Esophagus squamous epithelium (tissue), 5 donors: ENCODE results near the gene KCNK17. TPM values are rescaled to one million over a fixed set of nuclear protein-coding genes. Genes with fewer than 3 reads are reported as not detected.

ENCODE experiments used
- DNase-seq: peaks from one replicate; lab custom pipeline; 2025; lab: John Stamatoyannopoulos, UW
- H3K27ac ChIP-seq, 4 donors: fragments of 200-600 bp; sonication (generic); one replicate each; pipeline ENCODE4 v1.5.1; 2016 to 2019; ENCODE audit warnings: mild to moderate bottlenecking in 1 of 4
- H3K27me3 ChIP-seq, 4 donors: fragments of 200-600 bp; sonication (generic); 1 replicate in 3 of 4; 2 replicates in 1 of 4; pipeline versions ENCODE4 v1.5.1 to v1.6.0; 2017 to 2021; ENCODE audit warnings: antibody characterized with exemption in 1 of 4
- H3K36me3 ChIP-seq, 3 donors: fragments of 200-600 bp; sonication (generic); one replicate each; pipeline ENCODE4 v1.5.1; 2016 to 2019
- H3K4me1 ChIP-seq, 3 donors: fragments of 200-600 bp; sonication (generic); one replicate each; pipeline ENCODE4 v1.5.1; 2017 to 2019
- H3K4me3 ChIP-seq, 4 donors: fragments of 200-600 bp; sonication (generic); 1 replicate in 3 of 4; 2 replicates in 1 of 4; pipeline ENCODE4 v1.5.1; 2016 to 2019; ENCODE audit warnings: mild to moderate bottlenecking in 2 of 4, moderate library complexity in 1 of 4
- H3K9me3 ChIP-seq, 3 donors: fragments of 200-600 bp; sonication (generic); one replicate each; pipeline ENCODE4 v1.5.1; 2016 to 2019
- POLR2A ChIP-seq, 4 donors: fragments of 450-650 bp; IDR thresholded peaks; one replicate each; pipeline ENCODE4 v1.6.1; 2017; ENCODE audit warnings: antibody characterized with exemption in 4 of 4, mild to moderate bottlenecking in 4 of 4, moderate library complexity in 3 of 4
- WGBS, 2 donors: methylation state at CpG; one replicate each; pipeline ENCODE4 v1.1.5; 2018; 5-methylcytosine and 5-hydroxymethylcytosine counted together
- intact Hi-C: fragments of 100-400 bp; cut with DNase I; formaldehyde crosslinking; loops from one replicate; pipeline ENCODE4 v1.15.0; 2022
- total RNA-seq, 4 donors: library from RNA; depleted of rRNA; stranded (reverse); fragments of >200 nt; gene quantifications; one replicate each; pipeline ENCODE4 v1.1.0, GENCODE V29; 2016
- TF ChIP-seq, protein P1 (sequence below), 6 experiments: fragments of 450-650 bp in 4 of 6; fragments of 200-600 bp in 2 of 6; sonication (generic) in 2 of 6; IDR thresholded peaks; one replicate each; pipeline ENCODE4 v1.5.1; 2016 to 2019; ENCODE audit warnings: antibody characterized with exemption in 6 of 6, mild to moderate bottlenecking in 4 of 6, moderate library complexity in 4 of 6
- donor health status: DM: yes; HTN: yes; CAD: no.

Gene KCNK17
- total RNA-seq, 4 donors from 2014 or later, result 0.31 to 1.2 (median 1.1) TPM; not detected in 1

DNA sequence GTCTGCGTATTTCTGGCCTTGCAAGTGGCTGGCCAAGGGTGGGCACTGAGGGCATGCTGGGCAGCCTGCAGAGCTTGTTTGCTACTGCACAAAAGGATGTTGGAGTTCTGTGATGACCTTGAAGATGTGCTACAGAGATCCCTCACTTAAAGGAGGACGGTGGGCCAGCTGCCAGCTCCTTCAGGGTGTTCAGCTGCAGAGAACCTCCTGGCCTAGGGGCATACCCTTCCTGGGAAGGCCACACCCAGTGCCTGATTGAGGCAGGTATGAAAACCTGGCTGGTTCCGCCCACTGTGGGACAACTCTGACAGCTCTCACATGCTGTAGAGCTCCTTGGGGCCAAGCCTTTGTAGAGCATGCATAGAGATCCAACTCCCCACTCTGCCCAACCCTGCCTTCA, 3.0 kb upstream of the KCNK17 start:
- WGBS, 2 donors, result 67 to 84% methylated on average over 2 of the region's 3 CpGs
- DNase-seq, result no peak
- H3K27ac ChIP-seq, result no peak overlapping the region
- H3K27me3 ChIP-seq, result peaks cover 7 to 68% (median 18%) of the 10 kb centered on the region in 4 donors
- intact Hi-C loops, result loop anchor here (10.0 kb wide), 1 partner anchor 342 kb away; no protein-coding TSS in a partner anchor
- H3K4me3 ChIP-seq, result no peak overlapping the region
- H3K4me1 ChIP-seq, result peaks cover 12 to 21% (median 16%) of the 10 kb centered on the region in 3 donors
- TF ChIP-seq POLR2A (IDR thresholded peaks at IDR 0.05), result no peak
- no peaks in the 10 kb centered on the region for H3K9me3 ChIP-seq
- H3K36me3 ChIP-seq, result no peaks in the 10 kb centered on the region

DNA sequence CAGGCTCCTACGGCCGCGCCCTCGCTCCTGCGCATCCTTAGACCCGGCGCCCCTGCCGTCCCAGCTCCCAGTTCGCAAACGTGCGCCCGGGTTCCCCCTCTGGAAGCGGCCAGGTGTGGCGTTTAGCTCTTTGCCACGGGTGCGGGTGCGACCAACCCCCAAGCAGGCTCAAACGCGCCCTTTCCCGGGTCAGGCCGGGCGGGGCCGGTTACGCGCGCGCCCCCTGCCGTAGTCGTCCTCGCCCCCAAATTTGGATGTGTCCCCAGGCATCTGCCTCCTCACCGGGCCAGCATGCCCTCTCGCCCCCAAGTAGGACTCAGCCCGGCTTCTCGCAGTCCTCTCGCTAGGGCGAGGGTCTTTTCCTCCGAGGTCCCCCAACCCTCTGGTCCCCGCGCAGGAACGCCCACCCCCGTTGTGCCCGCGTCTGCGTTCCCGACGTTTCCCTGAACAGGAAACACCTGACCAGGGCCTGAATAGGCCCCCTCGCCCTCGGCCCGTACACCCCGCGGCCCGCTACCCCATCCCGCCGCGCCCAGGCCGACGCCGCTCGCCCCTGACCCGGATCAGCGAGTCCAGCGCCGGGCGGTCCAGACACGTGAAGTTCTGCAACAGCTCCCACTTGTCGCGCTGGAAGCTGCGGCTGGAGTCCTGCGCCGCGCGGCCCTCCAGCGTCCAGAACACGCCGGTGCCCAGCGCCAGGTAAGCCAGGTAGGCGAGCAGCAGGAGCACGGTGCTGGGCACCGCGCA, 520 bp downstream of the KCNK17 start:
- H3K4me1 ChIP-seq, result peaks cover 12 to 21% (median 16%) of the 10 kb centered on the region in 3 donors
- TF ChIP-seq, protein P1, sequence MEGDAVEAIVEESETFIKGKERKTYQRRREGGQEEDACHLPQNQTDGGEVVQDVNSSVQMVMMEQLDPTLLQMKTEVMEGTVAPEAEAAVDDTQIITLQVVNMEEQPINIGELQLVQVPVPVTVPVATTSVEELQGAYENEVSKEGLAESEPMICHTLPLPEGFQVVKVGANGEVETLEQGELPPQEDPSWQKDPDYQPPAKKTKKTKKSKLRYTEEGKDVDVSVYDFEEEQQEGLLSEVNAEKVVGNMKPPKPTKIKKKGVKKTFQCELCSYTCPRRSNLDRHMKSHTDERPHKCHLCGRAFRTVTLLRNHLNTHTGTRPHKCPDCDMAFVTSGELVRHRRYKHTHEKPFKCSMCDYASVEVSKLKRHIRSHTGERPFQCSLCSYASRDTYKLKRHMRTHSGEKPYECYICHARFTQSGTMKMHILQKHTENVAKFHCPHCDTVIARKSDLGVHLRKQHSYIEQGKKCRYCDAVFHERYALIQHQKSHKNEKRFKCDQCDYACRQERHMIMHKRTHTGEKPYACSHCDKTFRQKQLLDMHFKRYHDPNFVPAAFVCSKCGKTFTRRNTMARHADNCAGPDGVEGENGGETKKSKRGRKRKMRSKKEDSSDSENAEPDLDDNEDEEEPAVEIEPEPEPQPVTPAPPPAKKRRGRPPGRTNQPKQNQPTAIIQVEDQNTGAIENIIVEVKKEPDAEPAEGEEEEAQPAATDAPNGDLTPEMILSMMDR (IDR thresholded peaks at IDR 0.05), result no peak
- TF ChIP-seq POLR2A (IDR thresholded peaks at IDR 0.05), result no peak
- no peak for DNase-seq
- peaks cover 7 to 91% (median 18%) of the 10 kb centered on the region in 4 donors for H3K27me3 ChIP-seq
- no peaks in the 10 kb centered on the region for H3K36me3 ChIP-seq
- no peaks in the 10 kb centered on the region for H3K9me3 ChIP-seq
- WGBS, 2 donors, result 3 to 7% methylated on average over 3 to 22 of the region's 80 CpGs
- H3K4me3 ChIP-seq, result peak overlapping the region; percentile 1 to 49 (median 40)
- no peak overlapping the region for H3K27ac ChIP-seq
- intact Hi-C loops, result loop anchor here (5.0 to 10.0 kb wide), 2 partner anchors 339 to 441 kb away; no protein-coding TSS in a partner anchor

DNA sequence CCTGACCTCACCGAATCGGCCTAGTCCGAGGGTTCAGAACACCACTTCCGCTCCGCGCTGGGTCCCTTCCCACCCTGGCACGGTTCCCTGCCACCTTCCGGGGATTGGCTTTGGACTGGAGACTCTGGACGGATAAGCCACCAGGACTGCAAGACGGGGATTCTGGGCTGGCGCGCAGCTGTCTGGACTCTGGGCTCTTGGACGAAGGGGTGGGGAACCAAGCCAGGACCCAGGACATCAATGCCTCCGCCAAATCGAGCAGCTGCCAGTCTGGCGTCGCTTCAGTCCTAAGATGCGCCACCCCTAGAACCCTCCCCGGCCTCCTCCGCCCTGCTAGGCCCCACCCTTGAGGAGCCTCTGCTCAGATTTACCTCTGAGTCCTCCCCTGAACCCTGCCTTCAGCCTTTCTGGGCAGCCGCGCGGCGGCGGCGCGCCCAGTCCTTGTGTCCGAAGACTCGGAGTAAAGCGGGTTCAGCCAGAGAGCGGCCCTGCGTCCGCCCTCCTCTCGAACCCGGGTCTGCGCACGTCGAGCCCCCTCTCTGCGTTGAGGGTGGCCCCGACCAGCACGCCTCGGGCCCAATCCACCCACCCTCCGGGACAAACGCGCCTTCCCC, 1.2 kb downstream of the KCNK17 start:
- 3% methylated on average over 5 to 24 of the region's 45 CpGs for WGBS, 2 donors
- H3K27ac ChIP-seq, result no peak overlapping the region
- intact Hi-C loops, result loop anchor here (5.0 to 10.0 kb wide), 2 partner anchors 338 to 441 kb away; no protein-coding TSS in a partner anchor
- H3K4me3 ChIP-seq, result peak overlapping the region in 3 of 4 donors; percentile 38 to 49 (median 41)
- peaks cover 7 to 85% (median 18%) of the 10 kb centered on the region in 4 donors for H3K27me3 ChIP-seq
- TF ChIP-seq, protein P1 (IDR thresholded peaks at IDR 0.05), result no peak
- TF ChIP-seq POLR2A (IDR thresholded peaks at IDR 0.05), result no peak
- no peak for DNase-seq
- no peaks in the 10 kb centered on the region for H3K9me3 ChIP-seq
- peaks cover 12 to 21% (median 16%) of the 10 kb centered on the region in 3 donors for H3K4me1 ChIP-seq
- no peaks in the 10 kb centered on the region for H3K36me3 ChIP-seq

DNA sequence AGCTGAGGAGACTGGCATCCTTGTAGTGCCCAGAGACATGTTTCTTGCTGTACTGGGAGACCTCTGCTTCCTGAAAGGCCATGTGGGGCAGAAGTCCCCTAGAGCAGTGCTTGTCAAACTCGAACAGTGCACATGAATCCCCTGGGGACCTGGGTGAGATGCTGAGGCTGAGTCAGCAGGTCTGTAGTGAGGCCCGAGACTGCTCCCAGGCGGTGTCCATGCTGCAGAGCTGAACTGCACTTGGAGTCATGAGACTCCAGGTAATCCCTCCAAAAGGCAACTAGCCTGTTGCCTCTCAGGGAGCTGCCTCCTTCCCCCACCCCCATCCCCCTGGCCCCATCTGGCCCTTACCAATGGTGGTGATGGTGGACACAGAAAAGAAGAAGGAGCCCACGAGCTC, 3.7 kb downstream of the KCNK17 start:
- DNase-seq, result no peak
- intact Hi-C loops, result loop anchor here (5.0 to 10.0 kb wide), 2 partner anchors 336 to 438 kb away; no protein-coding TSS in a partner anchor
- peaks cover 12 to 21% (median 16%) of the 10 kb centered on the region in 3 donors for H3K4me1 ChIP-seq
- peaks cover 7 to 63% (median 18%) of the 10 kb centered on the region in 4 donors for H3K27me3 ChIP-seq
- no peak overlapping the region for H3K27ac ChIP-seq
- H3K4me3 ChIP-seq, result no peak overlapping the region
- WGBS, 2 donors, result 60% methylated on average over 1 of the region's 4 CpGs; no CpG with 5 or more reads in 1 of the 2 donors
- no peaks in the 10 kb centered on the region for H3K36me3 ChIP-seq
- no peaks in the 10 kb centered on the region for H3K9me3 ChIP-seq
- TF ChIP-seq, protein P1 (IDR thresholded peaks at IDR 0.05), result no peak
- no peak for TF ChIP-seq POLR2A (IDR thresholded peaks at IDR 0.05)

DNA sequence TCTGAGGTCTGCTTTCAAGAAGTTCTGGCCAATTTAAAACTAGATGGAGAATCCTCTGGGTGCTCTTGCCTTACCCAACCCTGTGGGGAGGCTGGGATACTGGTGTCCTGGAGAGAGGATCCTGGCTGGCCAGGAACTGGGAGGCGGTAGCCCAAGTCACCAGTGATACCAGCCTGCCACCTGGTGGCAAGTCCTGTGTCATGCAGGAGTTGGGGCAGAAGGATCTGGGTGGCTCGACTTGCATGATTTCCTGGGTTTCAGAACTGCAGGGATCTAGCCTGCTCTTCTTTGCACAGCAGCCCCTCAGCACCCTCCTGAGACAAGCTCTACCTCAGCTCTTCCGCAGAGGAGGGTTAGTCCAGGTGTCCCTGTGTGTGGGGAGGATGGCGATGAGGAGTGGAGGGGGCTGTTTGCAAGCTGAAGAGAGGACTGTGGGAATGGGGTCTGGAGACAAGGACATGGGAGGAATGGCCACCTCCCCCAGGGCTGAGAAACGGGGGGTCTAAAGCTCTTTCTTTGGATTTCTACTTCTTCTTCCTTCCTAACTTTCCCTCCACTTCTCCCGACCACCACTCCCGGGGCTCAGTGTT, 4.2 kb downstream of the KCNK17 start:
- Histone ChIP-seq H3K27me3 (peaks cover 7 to 58% (median 18%) of the 10 kb centered on the region in 4 donors), H3K9me3 (no peaks in the 10 kb centered on the region), H3K4me1 (peaks cover 12 to 21% (median 16%) of the 10 kb centered on the region in 3 donors), H3K27ac (no peak overlapping the region), H3K4me3 (no peak overlapping the region), H3K36me3 (no peaks in the 10 kb centered on the region)
- no peak for TF ChIP-seq POLR2A (IDR thresholded peaks at IDR 0.05)
- TF ChIP-seq, protein P1 (IDR thresholded peaks at IDR 0.05), result peak; percentile 76 to 93 (median 88)
- intact Hi-C loops, result loop anchor here (5.0 to 10.0 kb wide), 2 partner anchors 335 to 438 kb away; no protein-coding TSS in a partner anchor
- 46 to 49% methylated on average over 4 of the region's 7 CpGs for WGBS, 2 donors
- DNase-seq, result no peak
